Activated CD4-positive, CD25-positive, alpha-beta regulatory T cell (primary cell): ENCODE measurements around the gene DGKZ.
A peak's percentile ranks its signal among the peaks of the same experiment; 100 is the strongest.

Experiments
- DNase-seq, 4 experiments: peaks; one replicate each; lab custom pipeline; 2025; lab: John Stamatoyannopoulos, UW

Gene DGKZ

DNA sequence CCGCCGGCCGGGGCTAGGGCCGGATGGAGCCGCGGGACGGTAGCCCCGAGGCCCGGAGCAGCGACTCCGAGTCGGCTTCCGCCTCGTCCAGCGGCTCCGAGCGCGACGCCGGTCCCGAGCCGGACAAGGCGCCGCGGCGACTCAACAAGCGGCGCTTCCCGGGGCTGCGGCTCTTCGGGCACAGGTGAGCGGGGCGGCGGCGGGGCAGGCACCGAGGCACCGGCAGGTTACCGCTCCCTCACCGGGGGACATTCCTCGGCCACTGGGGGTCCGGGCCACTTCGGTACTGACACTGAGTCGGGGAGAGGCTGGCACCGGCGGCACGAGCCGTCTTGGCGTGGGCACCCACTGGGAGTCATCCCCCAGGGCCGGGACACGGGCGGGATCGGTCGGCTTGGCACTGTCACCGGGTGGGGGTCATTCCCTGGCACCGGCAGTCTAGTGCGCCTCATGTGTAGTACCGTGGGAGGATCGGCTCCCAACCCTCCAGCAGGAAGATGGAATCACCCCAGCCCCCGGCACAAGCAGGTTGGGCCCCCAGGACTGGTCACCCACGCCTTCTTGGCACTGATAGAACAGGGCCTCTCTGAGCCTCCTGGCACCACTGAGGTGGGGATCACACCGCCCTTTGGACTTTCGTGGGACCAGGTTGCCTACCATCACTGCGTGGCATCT is 511 bp downstream of the DGKZ start:
- no peak for DNase-seq

DNA sequence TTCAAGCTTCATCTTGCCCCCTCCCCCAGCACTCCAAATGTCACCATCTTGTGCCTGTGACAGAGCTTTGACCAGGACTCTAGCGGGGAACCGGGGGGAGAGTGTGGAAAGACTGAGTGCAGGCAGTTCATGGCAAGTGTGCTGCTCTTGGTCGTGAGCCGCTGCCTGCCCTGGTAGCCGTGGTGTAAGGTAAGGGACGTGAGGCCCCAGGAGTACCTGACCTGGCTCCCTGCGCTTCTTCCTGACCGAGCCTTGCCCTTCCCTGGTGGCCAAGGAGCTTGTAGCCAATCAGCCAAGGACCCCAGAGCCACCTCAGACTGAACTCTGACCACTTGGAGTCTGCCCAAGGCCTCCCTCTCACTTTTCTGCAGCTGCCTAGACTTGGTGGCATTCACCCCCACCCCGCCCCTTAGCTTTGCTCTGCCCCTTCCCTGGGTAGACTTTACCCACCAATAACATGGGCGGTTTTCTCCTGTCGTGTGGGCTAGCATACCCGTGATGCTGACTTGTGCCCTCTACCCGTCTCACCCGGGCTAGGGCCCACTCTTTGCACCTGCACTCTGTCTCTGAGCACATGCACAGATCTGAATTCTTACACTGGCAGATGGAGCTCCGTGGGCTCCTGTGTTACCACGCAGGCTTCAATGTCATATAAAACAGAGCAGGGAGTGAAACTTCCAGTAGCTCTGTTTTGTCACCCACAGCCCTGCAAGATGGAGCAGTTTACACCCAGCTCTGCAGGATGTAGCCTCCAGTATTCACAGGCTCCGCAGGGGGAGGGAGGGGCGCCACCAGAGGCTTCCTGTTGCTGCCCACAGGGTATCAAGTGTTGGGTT is 1.5 kb downstream of the DGKZ start:
- DNase-seq: peak in 2 of 4 experiments; percentile 40 to 42

DNA sequence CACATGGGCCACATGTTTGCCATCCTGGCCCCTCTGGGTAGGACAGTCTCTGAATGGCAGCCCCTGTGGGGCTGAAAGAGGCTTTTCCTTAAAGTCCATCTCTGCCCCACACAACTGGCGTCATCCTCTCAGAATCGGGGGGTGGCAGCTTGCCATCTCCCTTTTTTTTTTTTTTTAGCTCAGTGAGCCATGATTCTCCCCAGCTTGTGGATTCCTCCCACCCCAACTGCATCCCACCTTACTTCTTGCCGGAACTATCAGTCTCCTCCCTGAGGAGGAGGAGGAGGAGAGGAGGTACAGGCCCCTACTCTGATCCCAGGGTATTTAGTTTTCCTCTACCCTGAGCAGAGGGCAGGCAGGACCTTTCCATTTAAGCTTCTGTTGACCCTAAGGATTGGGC is 3.4 kb downstream of the DGKZ start:
- no peak for DNase-seq

DNA sequence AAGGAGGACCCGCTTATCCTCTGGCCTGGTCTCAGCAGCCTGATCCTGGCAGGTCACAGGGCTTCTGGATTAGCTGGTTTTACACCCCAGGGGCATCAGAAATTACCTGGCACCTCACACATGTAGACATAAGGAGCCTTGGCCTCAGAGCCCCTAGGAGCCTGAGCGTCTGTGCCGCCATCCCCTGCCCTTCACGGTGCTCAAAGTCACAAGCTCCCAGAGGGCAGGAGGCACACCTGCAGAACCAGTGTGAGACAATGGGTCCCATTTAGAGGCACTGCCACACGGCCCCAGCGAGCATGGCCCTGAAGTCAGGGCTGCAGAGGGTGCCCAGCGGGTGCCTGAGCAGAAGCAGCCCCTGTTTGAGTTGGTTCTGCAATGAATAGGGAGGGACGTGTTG is 3.9 kb downstream of the DGKZ start:
- no peak for DNase-seq

DNA sequence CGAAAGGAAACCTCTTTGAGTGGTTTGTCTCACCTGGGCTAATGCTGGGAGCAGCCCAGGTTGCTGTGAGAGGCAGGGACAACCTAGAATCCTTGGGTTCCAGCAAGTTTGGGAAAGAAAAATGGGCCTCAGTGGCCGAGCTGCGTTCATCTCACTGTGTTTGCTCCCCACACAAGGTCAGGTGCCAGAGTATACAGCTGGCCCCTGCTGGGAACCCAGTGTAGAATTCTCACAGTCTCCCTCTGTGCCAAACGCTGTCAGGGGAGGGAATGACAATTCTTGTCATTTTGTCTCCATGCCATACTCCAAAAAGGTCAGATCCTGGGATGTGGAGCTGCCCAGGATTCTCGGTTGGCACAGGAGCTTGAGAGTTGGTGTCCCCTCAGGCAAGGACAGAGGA is 4.3 kb downstream of the DGKZ start:
- no peak for DNase-seq

DNA sequence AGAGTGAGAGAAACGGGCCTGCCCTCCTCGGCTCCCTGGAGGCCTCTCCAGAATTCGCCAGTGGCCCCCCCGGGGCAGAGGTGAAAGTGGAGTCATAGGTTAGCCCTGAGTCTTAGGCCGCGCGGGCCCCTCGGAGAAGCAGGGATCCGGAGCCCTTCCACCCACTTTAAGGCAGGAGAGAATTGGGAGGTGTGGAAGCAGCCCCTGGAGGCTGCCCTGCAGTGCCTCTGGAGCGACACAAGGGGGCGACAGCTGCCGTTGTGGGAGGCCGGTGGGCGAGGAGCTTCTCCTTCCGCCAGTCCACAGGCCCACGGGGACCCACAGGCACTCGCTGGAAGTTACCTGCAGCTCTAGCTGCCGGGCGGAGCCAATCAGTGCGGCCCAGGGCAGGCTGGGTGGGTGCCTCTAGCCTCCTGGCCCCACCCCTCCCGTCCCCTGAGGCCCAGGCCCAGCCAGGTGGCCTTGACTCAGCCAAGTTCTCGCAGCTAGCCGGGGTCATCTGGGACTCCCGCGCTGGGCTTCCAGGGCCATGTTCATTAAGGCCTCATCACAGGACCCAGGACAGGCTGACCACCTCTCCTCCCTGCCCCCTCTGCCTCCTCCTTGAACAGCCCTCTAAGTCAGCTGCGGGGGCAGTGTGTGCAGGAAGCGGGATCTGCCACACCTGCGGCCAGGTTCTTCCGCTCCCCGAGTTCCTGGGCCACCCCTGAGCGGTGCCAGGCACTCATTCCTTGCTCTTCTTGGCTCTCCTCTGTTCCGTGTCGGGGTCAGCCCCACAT is 5.0 kb downstream of the DGKZ start:
- DNase-seq: peak; percentile 44 to 57 (median 52)

DNA sequence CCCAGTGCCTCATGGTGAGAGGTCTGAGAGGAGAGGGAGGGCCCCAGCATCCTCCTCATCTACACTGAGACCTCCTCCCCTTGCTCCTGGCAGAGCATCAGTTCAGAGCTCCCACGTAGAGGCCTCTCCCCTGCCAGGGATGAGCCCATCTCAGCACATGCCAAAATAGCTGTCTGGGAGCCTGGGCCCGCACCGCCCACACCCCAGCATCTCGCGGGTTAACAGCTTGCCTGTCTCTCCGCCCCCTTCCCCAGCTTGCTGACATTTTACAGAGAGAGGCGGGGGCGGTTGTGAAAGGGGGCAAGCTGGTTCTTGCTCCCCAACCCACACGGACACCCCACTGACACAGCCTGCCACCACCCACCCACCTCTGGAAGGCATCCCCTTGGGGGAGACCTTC is 6.4 kb downstream of the DGKZ start:
- DNase-seq: no peak

DNA sequence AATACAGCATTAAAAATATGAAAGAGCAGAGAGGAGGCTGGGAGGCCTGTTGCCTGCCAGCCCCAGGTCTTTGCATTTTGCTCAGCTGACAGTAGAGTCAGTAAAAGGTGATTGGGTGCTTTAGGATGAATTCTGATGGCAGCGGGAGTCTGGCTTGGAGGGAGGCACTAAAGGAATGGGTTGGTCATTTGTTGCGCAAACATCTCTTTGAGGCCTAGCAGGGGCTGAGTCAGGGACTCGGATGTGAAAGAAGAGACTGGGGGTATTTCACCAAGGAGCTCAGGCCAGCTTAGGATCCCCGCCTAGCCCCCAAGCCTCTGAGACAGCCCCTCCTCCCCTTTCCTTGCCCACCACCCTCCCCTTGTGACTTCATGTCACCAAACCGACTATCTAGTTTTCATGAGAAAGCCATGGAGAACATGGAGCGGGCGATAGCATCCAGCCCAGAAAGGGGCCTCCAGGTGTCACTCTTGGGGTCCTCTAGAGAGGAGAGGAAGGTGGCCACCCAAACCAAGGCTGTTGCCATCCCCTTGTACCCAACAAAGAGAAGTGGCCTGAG is 9.7 kb downstream of the DGKZ start:
- no peak for DNase-seq

DNA sequence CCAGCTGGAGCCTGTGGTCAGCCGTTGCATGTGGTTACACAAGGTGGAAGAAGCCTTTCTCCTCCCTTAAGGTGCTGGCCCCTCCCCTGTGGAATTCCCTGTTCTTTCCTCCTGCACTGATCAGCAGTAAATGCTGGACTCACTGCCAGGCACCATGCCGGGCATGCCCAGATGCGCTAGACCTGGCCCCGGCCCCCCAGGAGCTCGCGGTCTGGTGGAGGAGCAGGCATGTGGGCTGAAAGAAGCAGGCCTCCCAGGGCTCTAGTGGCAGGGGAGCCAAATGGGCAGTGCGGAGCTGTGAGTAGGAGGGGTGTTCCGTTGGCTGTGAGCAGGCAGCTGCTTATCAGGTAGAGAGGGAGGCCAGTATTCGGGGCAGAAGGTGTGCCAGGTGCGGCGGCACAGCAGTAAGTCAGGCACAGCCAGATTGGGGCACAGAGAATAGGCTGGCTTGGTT is 10.2 kb downstream of the DGKZ start:
- no peak for DNase-seq

DNA sequence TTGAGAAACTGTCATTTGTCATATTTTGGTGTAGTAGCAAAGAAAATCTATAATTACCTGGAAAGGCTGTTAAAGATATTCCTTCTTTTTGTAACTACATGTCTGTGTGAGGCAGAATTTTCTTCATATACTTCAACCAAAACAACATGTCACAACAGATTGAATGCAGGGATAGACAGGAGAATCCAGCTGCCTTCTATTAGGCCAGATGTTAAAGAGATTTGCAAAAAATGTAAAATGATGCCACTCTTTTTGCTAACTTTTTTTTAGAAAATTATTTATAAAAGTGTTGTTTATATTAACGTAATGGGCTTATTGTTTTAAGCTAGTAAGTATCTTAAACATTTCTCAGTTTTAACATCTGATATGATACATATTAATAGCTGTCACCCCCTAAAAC is 12.7 kb downstream of the DGKZ start:
- DNase-seq: no peak

DNA sequence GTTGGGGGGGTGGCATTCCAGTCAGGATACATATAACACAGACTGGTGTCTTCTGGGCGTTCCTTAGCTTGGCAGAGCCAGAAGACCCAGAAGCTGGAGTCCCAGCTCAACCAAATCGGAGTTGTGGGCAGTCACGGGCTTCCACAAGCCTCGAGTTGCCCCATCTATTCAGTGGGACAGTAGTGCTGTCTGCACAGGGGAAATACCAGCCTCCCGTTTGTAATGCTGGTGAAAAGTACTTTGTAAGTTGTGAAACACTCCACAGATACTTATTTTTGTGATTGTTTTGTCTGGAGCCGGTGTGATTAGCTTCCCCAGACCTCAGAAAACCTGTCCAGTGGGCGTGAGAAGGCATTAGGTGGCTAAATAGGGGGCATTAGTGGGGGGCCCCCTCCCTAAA is 13.6 kb downstream of the DGKZ start:
- no peak for DNase-seq

DNA sequence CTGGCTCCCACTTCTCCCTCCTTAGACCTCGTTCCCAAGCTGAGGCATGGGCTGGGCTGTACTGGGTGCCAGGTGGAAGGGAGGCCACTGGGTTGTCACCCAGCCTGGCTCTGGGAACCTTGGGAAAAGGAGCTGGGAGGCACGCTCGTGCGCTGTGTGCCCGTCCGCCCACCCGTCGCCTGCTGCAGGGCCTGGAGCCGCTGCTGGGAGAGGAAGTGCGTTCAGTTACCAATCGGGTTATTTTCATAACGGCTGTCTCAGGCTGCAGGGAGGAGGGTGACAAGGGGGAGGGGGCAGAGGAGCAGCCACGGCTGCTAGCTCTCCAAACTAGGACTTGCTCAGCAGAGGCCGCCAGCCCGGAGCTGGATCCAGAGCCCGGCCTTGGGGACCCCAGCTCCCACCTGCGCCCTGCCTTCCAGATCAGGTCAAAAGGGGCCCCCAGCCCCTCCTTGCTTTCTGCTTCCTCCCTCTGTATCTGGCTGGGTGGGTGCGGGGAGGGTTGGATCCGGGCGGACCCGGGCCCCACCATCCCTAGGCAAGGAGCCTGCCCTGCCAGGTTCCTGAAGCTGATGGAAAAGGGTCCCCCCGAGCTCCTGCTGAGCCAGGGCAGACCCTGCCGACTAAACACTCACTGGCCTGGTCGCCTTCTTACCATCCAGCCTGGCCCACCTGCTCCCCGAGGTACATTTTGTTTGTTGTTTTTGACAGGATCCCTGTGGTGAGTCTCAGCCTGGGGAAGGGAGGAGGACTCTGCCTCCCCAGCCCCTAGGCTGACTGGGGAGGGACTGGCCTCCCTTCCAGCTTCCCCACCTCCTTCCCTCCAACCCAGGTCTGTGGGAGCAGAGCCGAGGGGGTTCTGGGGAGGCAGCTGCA is 14.3 kb downstream of the DGKZ start:
- peak in 2 of 4 experiments; percentile 40 to 46 for DNase-seq

DNA sequence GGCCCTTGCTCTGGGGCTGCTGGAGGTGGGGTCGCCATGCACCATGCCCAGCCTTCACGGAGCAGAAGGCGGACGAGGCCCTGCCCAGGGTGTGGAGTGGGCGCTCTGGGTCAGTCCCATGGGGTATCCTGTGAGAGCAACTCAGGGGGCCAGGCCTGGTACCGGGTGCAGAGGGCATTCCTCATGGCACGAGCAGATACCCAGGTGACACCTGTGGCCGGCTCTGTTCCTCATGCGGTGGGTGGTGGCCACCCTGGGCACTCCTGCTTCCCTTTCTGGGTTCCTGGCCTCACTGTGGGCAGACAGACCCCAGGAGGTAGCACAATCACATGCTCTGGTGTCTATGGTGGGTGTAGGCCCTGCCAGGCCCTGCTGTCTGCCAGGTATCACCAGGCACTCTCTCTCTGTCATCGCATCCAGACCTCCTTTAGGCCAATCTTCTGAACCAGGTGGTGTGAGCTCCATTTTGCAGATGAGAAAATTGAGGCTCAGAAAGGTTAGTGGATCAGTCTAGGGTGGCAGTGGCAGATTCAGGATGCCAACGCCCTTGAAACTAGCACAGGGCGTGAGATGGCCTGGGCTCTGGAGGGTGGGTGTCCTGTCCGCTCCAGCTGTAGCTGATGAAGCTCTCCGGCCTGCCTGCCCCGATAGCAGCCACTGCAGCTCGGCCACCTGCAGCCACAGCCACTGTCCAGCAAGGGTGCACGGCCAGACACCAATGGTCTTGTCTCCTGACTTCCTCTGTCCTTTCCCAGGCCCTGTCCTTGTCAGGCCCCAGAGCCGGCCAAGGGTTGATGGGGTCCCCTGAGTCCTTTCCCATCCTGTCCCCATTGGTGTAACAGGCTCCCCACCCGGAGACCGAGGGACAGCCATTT is 15.1 kb downstream of the DGKZ start:
- DNase-seq: no peak

DNA sequence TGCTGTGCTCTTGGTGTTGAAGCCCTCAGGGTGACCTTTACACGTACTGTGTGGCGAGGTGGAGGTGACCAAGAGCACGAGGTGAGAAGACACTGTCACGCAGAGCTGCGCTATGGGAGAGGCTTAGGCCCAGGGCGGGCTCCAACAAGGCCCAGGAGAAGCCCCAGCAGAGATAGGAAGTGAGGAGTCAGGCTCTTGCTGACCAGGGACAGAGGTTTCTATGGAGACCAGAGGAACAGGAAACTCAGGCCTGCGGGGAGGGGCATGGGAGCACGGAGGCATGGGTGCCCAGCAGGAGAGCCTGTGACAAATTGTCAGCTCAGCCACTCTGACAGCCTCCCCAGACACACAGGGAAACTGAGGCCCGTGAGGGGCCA is 15.8 kb downstream of the DGKZ start:
- no peak for DNase-seq

DNA sequence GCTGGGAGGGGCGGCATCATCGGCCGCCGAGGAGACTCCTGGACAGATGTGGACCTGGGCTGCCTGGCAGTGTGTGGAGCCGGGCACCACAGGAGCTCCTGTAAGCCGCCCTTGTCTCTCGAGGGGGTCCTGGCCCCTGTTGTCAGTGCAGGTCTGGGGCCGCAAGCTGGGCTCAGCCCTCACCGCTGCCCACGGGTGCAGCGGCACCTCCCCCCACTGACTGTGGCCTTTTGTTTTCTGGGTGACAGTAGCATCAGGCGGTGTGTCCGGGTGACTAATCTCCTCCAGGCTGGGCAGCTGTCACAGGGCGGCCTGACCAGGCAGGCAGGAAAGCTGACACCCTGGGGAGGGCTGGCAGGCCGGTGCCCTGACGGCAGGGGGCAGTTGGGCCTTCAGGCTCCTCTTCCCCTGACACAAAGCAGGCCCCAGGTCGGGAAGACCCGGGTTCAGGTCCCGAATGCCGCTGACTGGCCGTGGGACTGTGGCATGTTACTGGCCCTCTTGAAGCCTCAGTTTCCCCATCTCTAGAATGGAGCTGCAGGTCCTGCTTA is 16.3 kb downstream of the DGKZ start:
- DNase-seq: no peak

DNA sequence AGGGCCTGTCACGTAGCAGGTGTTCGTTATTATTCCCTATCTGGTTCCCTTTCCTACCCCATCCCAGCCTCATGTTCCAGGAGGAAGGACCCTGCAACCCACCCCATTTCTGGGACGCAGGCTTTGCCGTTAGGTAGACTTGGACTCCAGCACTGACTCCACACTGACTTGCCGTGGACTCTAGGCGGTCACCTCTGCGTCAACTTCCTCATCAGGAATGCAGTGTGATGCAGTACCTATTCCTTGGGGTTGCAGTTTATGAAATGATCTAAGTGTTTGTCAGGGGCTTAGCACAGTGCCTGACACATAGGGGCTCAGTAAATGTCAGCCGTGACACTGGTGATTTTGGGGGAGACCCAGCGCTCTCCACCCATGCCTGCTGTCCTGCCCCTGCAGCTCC is 16.8 kb downstream of the DGKZ start:
- DNase-seq: no peak

DNA sequence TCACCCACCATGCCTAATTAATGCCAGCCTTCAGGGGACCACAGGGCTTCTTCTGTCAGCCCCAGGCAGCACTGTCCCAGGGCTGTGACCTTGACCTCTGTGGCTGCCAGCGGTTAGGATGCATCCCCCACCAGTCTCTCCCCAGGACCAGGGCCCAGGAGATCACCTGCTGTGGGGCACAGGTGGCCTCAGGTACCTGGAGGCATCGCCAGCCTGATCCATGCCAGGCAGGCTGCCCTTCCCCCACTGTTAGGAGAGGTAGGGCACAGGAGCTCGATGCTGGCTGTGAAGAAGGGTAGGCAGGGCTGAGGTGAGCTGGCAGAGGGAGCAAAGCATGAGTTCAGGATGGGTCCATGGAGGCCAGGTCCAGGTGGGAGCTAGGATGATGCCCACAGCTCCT is 17.5 kb downstream of the DGKZ start:
- no peak for DNase-seq

DNA sequence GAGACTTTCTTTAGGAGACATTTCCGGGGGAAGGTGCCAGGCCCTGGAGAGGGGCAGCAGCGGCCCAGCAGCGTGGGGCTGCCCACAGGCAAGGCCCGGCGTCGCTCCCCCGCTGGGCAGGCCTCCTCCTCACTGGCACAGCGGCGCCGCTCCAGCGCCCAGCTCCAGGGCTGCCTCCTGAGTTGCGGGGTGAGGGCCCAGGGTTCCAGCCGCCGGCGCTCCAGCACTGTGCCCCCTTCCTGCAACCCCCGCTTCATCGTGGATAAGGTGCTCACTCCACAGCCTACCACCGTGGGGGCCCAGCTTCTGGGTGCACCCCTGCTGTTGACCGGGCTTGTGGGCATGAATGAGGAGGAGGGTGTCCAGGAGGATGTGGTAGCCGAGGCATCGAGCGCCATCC is 19.0 kb downstream of the DGKZ start:
- no peak for DNase-seq

DNA sequence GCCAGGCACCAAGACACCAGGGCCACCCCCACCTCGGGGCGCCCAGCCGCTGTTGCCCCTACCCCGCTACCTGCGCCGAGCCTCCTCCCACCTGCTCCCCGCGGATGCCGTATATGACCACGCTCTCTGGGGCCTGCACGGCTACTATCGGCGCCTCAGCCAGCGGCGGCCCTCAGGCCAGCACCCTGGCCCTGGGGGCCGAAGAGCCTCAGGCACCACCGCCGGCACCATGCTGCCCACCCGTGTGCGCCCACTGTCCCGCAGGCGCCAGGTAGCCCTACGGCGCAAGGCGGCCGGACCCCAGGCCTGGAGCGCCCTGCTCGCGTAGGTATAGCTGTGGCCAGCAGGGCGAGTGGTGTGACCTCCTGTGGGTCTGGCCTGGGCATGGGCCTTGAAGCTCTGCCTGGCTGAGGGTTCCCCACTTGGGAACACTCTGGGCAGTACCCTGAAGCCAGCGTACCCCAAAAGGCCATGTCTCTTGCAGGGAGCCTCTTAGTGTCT is 19.4 kb downstream of the DGKZ start:
- DNase-seq: no peak
